Left colon (tissue), 2 donors: ENCODE results near the gene FZD7. TPM values are rescaled to one million over a fixed set of nuclear protein-coding genes. Genes with fewer than 3 reads are reported as not detected.

ENCODE experiments used
- ATAC-seq: fragments of 200-7000 bp; cut with Tn5 transposase; one replicate; pipeline ENCODE4 v1.9.1; 2020; ENCODE audit warnings: mild to moderate bottlenecking, moderate library complexity
- DNase-seq, 2 donors: peaks; one replicate each; pipeline ENCODE4 v3.0.0-alpha.2; 2020
- intact Hi-C, 2 donors: fragments of 100-400 bp; cut with DNase I in 1 of 2; cut with micrococcal nuclease in 1 of 2; formaldehyde crosslinking; loops; one replicate each; pipeline versions ENCODE4 v1.11.2 to v1.14.0; 2022; cut with DNase I, micrococcal nuclease
- total RNA-seq, 2 donors: library from RNA; stranded (reverse); fragmentation: NEBNext Ultra II Directional; extraction: Animal tissue kit (Norgen Biotek cat#: 25700); gene quantifications; one replicate each; pipeline ENCODE4 v1.2.1, GENCODE V29; 2021
- donor health status: DM: no; HTN: no; CAD: no.
- donor health status: DM: yes; HTN: yes; CAD: no.

The FZD7 gene
- total RNA-seq, 2 donors from 2014 or later: 1.4 to 10.0 TPM

DNA sequence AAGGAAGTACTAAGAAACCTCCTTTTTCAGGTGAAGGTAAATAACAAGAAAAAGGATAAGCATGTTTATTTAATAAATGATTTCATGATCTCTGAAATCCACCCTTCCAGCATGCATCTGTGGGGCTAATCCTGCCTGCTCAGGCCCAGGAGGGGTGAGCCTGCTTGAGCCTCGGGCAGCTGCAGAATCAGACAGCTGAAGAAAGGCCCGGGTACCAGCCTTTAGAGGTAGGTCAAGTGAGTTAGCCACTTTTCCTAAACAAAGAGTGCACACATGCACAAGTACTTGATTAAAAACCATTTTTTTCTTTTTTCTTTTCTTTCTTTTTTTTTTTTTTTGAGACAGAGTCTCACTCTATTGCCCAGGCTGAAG, 25.7 kb upstream of the FZD7 start:
- ATAC-seq: no peak
- intact Hi-C loops: no loop called here
- no peak for DNase-seq

DNA sequence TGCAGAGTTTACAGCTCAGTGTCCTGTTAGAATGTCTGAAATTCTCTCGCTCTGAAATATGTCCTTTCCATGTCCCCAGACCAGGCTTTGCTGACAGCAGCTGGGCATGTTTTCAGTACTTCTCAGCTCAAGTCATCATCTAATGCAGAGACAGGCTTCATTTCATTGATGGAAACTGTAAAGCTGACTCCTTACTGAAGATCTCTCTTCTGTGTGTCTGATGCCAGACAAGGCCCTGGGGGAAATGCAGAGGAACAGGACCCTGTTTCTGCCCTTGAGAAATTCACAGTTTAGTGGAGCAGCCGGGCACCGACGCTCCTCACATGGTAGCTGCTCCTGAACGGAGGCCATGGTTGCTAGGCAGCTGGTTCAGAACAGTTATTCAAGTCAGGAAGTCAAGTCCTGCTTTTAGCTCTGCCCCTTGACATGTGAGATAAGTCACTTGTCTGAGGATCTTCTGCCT, 24.6 kb upstream of the FZD7 start:
- intact Hi-C loops: no loop called here
- ATAC-seq (no peak), DNase-seq (no peak)

- ATAC-seq (no peak), DNase-seq (no peak)
- intact Hi-C loops: no loop called here
These were observed 24.1 kb upstream of the FZD7 start for GRCh38 chr2:202009581-202009980.

DNA sequence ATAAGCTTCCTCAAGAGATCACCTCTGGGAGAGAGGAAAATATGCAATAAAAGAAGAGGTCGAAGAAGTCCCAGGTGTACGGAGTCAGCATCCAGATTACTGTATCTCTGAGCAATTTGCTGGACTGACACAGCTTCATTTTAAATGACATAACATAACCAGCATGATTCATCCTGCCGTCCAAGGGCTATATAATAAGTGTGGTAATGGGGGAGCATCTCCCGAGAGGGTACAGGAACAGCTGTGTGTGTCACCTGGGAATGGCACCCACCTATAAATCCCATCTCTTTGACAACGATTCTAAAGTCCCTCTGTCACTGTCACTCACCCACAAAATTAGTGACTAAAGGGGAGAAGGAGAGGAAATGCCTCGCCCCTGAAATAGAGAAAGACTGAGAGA, 19.3 kb upstream of the FZD7 start:
- ATAC-seq (no peak), DNase-seq (no peak)
- intact Hi-C loops: no loop called here

GRCh38 chr2:202014759-202015211, 18.9 kb upstream of the FZD7 start:
- ATAC-seq (no peak), DNase-seq (no peak)
- intact Hi-C loops: no loop called here

DNA sequence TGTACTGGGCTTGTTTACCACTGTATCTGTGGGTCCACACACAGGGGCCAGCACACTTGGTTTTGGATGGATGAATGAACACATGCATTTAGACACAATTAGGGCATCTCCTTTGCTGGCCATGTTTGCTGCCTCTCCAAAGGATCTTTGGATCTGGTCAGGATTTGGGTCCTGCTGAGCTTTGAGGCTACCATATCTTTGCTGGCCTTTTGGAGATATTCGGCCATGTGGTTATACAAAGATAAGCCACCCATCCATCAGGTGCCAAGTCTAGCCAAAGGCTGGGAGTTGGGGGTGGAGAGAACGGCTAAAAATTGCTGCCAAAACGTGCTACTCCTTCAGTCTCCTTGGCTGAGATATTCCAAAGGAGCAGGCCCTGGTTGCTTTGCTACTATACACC, 18.2 kb upstream of the FZD7 start:
- ATAC-seq: no peak
- intact Hi-C loops: no loop called here
- no peak for DNase-seq

- intact Hi-C loops: no loop called here
- no peak for ATAC-seq
- no peak for DNase-seq
These were observed 17.0 kb upstream of the FZD7 start for GRCh38 chr2:202016579-202017227.

GRCh38 chr2:202017940-202018339, 15.7 kb upstream of the FZD7 start:
- DNase-seq (no peak), ATAC-seq (no peak)
- intact Hi-C loops: no loop called here

DNA sequence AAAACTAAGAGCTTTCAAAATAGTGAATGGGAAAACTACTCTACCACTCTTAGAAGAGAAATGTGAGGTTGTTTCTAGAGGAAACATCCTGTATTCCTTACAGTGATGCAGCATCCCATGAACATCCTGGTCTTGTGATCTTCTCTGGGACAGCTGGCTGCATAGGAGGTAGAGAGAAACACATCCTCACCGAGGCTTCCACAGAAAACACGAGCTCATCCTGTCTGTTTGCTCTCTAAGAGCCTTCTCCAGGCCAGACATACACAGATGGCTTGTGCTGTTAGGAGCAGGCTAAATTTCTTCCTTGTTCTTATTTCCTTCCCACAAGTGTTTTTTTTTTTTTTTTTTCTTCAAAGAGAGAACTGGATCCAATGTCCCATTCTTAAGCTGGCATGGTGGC, 14.7 kb upstream of the FZD7 start:
- DNase-seq (no peak), ATAC-seq (no peak)
- intact Hi-C loops: no loop called here

- intact Hi-C loops: no loop called here
- DNase-seq (peak in 1 of 2 donors; percentile 7), ATAC-seq (no peak)
These were observed 13.8 kb upstream of the FZD7 start for GRCh38 chr2:202019689-202020450.

DNA sequence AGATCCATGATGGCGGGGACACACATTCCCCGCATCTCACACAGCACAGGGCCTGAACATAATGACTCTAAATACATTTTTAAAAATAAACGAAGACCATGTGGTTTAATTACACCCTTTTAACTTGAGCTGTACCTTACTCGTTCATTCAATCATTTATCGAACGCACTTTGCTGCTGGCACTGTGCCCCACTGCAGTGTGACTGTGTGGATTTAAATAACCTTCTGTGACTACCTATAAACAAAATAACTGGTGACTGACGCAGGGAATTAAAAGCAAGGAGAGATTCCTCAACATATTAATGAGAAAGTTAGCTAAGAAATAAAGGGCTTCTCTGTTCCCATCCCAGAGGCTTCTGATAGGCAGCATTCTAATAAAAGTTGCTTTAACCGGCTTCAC, 10.9 kb upstream of the FZD7 start:
- ATAC-seq: no peak
- no peak for DNase-seq
- intact Hi-C loops: no loop called here

- DNase-seq: no peak
- no peak for ATAC-seq
These were observed 10.3 kb upstream of the FZD7 start for GRCh38 chr2:202023198-202023903.

GRCh38 chr2:202023904-202024266, 9.8 kb upstream of the FZD7 start:
- ATAC-seq (no peak), DNase-seq (no peak)
- intact Hi-C loops: no loop called here

More at GRCh38 chr2:202023198-202023903, 10.3 kb upstream of the FZD7 start:
- intact Hi-C loops: no loop called here

- DNase-seq: no peak
- no peak for ATAC-seq
- intact Hi-C loops: no loop called here
These were observed 8.8 kb upstream of the FZD7 start for GRCh38 chr2:202024871-202025270.

- intact Hi-C loops: no loop called here
- DNase-seq (no peak), ATAC-seq (no peak)
These were observed 7.8 kb upstream of the FZD7 start for GRCh38 chr2:202025816-202026215.

GRCh38 chr2:202026507-202026906, 7.1 kb upstream of the FZD7 start:
- no peak for ATAC-seq
- no peak for DNase-seq
- intact Hi-C loops: no loop called here

DNA sequence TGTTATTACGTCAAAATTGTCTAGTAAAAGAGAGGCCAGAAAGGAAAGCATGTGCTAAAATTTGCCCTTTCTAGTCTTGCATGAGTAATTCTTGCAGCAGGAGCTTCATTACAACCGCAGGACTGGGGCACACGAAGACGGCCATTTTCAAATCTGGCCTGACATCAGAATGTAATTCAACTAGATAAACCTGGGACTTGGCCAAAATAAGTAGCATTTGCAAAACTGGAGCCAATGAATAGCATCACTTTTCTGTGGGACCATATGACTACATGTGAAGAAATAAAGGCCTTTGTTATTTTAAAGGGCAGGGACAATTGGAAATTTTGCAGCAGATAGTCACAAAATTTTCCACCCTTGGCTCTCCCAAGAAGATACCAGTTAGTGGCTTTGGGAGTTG, 3.0 kb upstream of the FZD7 start:
- intact Hi-C loops: loop anchor here in 1 of 2 donors (5.0 kb wide), 1 partner anchor 147 kb away; no protein-coding TSS in a partner anchor
- ATAC-seq: no peak
- DNase-seq: no peak

DNA sequence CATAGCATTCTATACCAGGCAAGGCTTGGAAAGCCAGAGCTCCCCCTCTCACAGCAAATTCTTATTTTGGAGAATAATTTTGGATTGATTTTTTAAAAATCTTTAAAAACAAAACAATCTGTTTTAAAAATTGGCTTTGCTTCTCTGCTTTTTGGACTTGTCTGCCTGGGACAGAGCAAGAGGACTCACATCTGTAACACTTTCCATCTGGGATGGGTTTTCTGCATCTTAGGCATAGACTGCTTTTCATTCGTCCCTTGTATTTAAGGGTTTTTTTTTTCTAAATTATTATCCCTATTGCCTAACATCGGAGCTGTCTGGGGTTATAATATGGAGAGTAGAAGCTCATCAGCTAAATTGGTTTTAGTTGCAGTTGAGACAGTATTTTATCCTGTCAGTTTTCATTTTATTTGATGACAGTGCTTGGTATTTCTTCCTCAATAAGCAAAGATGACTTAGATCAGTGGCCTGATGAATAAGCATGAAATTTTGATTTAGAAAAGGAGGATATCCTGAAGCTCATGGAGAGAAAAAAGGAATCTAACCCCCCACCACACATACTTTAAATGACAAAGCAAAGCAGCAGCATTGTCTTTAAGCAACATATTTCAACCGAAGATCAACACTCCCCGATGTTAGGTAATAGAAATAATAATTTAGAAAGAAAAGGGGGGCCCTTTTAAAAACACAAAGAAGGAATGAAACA, 2.3 kb upstream of the FZD7 start:
- ATAC-seq (no peak), DNase-seq (no peak)
- intact Hi-C loops: loop anchor here in 1 of 2 donors (5.0 kb wide), 1 partner anchor 146 kb away; no protein-coding TSS in a partner anchor

DNA sequence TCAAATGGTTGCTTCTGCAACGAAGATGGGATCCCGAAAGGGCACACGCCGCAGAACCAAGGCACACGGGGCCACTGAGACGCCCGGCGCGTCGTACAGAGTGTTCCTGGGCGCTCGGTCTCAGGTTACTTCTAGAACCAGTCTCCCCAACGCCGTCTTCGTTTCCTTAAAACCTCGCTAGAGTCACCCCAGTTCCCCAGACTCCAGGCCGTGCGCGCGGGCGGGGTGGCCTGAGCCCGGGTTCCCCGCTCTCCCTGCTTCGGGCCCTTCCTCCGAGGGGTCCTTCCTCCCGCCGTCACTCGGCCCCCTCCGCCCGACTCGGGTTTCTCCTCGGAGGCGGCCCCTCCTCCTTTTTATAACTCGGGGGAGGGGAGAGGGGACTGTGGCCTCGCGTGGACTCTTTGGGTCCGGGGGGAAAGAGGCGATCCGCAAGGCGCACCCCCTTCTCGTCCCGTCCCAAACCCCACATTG, 774 bp upstream of the FZD7 start:
- peak; percentile 21 for ATAC-seq
- intact Hi-C loops: loop anchor here in 1 of 2 donors (5.0 kb wide), 1 partner anchor 144 kb away; no protein-coding TSS in a partner anchor
- DNase-seq: peak; percentile 57 to 62
